Adrenal gland (tissue), 5 donors: ENCODE measurements around the gene PPP1R15A.

ENCODE experiments used
- POLR2A ChIP-seq, 2 donors: fragments of 450-650 bp; IDR thresholded peaks; one replicate each; pipeline ENCODE4 v1.6.1; 2017; ENCODE audit warnings: antibody characterized with exemption in 2 of 2, mild to moderate bottlenecking in 2 of 2, moderate library complexity in 1 of 2
- TF ChIP-seq, protein P1 (sequence below), 6 experiments: fragments of 450-650 bp in 4 of 6; fragments of 200-600 bp in 2 of 6; sonication (generic) in 1 of 6; IDR thresholded peaks; 1 replicate in 5 of 6; 2 replicates in 1 of 6; pipeline versions ENCODE4 v1.5.1 to v1.8.0; 2016 to 2021; ENCODE audit warnings: antibody characterized with exemption in 6 of 6, mild to moderate bottlenecking in 2 of 6, moderate library complexity in 1 of 6
- donor health status: DM: no; HTN: no; CAD: no.

DNA sequence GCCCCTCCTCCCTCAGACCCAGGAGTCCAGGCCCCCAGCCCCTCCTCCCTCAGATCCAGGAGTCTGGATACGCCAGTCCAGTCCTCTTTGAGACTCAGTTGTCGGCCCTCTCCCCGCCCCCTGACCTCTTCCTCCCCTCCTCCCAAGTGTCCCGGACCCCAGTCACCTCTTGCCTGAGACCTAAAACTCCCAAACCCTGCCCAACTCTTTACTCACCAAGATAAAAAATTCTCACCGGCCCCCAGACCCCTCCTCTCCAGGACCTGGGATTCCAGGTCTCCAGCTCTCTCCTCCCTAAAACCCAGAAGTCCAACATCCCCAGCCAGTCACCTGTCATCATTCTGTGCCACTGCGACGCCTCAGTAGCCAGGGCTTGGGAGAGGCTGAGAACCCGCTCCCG lies 34.5 kb upstream of the PPP1R15A start:
- TF ChIP-seq, protein P1, sequence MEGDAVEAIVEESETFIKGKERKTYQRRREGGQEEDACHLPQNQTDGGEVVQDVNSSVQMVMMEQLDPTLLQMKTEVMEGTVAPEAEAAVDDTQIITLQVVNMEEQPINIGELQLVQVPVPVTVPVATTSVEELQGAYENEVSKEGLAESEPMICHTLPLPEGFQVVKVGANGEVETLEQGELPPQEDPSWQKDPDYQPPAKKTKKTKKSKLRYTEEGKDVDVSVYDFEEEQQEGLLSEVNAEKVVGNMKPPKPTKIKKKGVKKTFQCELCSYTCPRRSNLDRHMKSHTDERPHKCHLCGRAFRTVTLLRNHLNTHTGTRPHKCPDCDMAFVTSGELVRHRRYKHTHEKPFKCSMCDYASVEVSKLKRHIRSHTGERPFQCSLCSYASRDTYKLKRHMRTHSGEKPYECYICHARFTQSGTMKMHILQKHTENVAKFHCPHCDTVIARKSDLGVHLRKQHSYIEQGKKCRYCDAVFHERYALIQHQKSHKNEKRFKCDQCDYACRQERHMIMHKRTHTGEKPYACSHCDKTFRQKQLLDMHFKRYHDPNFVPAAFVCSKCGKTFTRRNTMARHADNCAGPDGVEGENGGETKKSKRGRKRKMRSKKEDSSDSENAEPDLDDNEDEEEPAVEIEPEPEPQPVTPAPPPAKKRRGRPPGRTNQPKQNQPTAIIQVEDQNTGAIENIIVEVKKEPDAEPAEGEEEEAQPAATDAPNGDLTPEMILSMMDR (IDR thresholded peaks at IDR 0.05): no peak
- no peak for TF ChIP-seq POLR2A (IDR thresholded peaks at IDR 0.05)
